HCT116 (cell line): Measurements from ENCODE around the gene ZBED1. TPM values are rescaled to one million over a fixed set of nuclear protein-coding genes. Genes with fewer than 3 reads are reported as not detected.

ENCODE experiments used
- ATAC-seq: fragments of 200-7000 bp; cut with Tn5 transposase; 2 replicates; pipeline ENCODE4 v1.9.1; 2020; ENCODE audit warnings: mild to moderate bottlenecking, moderate library complexity
- BruUV-seq: library from RNA; stranded (reverse); fragments of 400-500 nt; replicated peaks from 2 replicates; lab custom pipeline; 2021; lab: Mats Ljungman, UMichigan
- CTCF ChIA-PET: fragments of 300-600 bp; sonication (Branson Sonifier 250); formaldehyde crosslinking; loops from one replicate; lab custom pipeline; 2021; ENCODE audit warnings: antibody characterized with exemption; lab: Charles Lee
- POLR2A ChIA-PET: fragments of 300-600, 350-600 bp; sonication (Branson Sonifier 250); formaldehyde crosslinking; loops from one replicate; lab custom pipeline; 2021; ENCODE audit warnings: antibody characterized with exemption; lab: Charles Lee
- RAD21 ChIA-PET, 2 experiments: fragments of 300-600 bp; sonication (Branson Sonifier 250); formaldehyde crosslinking; loops; one replicate each; lab custom pipeline; 2023; ENCODE audit warnings: low total read pairs in 2 of 2; ENCODE audit not compliant: uncharacterized antibody in 2 of 2, unreplicated experiment in 2 of 2, low non-redundant PET in 1 of 2; lab: Charles Lee
- DNase-seq: peaks from one replicate; pipeline ENCODE4 v3.0.0-alpha.2; 2010; ENCODE audit warnings: low read depth, low spot score
- H2AFZ ChIP-seq: fragments of 200-600 bp; shearing (Covaris generic), sonication (generic); 2 replicates; pipeline ENCODE4 v1.6.1; 2017; ENCODE audit warnings: low read depth, mixed run types, mixed read lengths, antibody characterized with exemption, low read length; ENCODE audit not compliant: poor library complexity, severe bottlenecking
- H3K27ac ChIP-seq: 2 replicates; pipeline ENCODE4 v1.5.1; 2012; ENCODE audit warnings: low read depth, low read length
- H3K27me3 ChIP-seq: fragments of 200-600 bp; sonication (generic); 2 replicates; pipeline ENCODE4 v1.6.1; 2016; ENCODE audit warnings: mixed run types, low read length, mixed read lengths; ENCODE audit not compliant: insufficient read depth
- H3K36me3 ChIP-seq, 2 experiments: fragments of 200-500 bp in 1 of 2; fragments of 200-600 bp in 1 of 2; sonication (Bioruptor generic) in 1 of 2; sonication (generic) in 1 of 2; 2 replicates each; pipeline versions ENCODE4 v1.5.1 to v1.6.1; 2014 to 2016; ENCODE audit warnings: low read length in 2 of 2, inconsistent platforms in 1 of 2, mixed read lengths in 1 of 2, mixed run types in 1 of 2; ENCODE audit not compliant: insufficient read depth in 2 of 2, control insufficient read depth in 1 of 2
- H3K4me1 ChIP-seq, 2 experiments: fragments of 200-600 bp in 1 of 2; sonication (generic) in 1 of 2; 2 replicates each; pipeline versions ENCODE4 v1.5.1 to v1.6.1; 2012 to 2017; ENCODE audit warnings: low read length in 2 of 2, inconsistent platforms in 1 of 2, mild to moderate bottlenecking in 1 of 2, mixed read lengths in 1 of 2, mixed run types in 1 of 2, moderate library complexity in 1 of 2; ENCODE audit not compliant: insufficient read depth in 2 of 2, control insufficient read depth in 1 of 2
- H3K4me2 ChIP-seq: fragments of 200-600 bp; sonication (generic); 2 replicates; pipeline ENCODE4 v1.6.1; 2017; ENCODE audit warnings: mixed run types, low read length, mixed read lengths
- H3K4me3 ChIP-seq, 2 experiments: fragments of 200-600 bp in 1 of 2; sonication (generic) in 1 of 2; replicated peaks in 1 of 2; 2 replicates each; pipeline ENCODE4 v1.5.1; 2011 to 2016; ENCODE audit warnings: low read length in 2 of 2, control low read depth in 1 of 2, low read depth in 1 of 2, mild to moderate bottlenecking in 1 of 2, mixed read lengths in 1 of 2, mixed run types in 1 of 2
- H3K79me2 ChIP-seq: fragments of 200-600 bp; sonication (generic); 2 replicates; pipeline ENCODE4 v1.6.1; 2017; ENCODE audit warnings: mild to moderate bottlenecking, mixed run types, low read length, moderate library complexity, mixed read lengths; ENCODE audit not compliant: insufficient read depth
- H3K9ac ChIP-seq: fragments of 200-600 bp; sonication (generic); 2 replicates; pipeline ENCODE4 v1.6.1; 2016; ENCODE audit warnings: low read length, mixed read lengths
- H3K9me2 ChIP-seq: fragments of 200-600 bp; sonication (generic), shearing (Covaris generic); 2 replicates; pipeline ENCODE4 v1.6.1; 2017; ENCODE audit warnings: mixed run types, mild to moderate bottlenecking, moderate library complexity; ENCODE audit not compliant: insufficient read depth
- H3K9me3 ChIP-seq, 2 experiments: fragments of 200-500 bp in 1 of 2; fragments of 200-600 bp in 1 of 2; sonication (Bioruptor generic) in 1 of 2; sonication (generic) in 1 of 2; 2 replicates each; pipeline ENCODE4 v1.6.1; 2014 to 2017; ENCODE audit warnings: low read length in 2 of 2, mixed read lengths in 2 of 2, inconsistent platforms in 1 of 2, low read depth in 1 of 2, mild to moderate bottlenecking in 1 of 2, mixed run types in 1 of 2, moderate library complexity in 1 of 2; ENCODE audit not compliant: control insufficient read depth in 1 of 2, insufficient read depth in 1 of 2
- H4K20me1 ChIP-seq: fragments of 200-600 bp; sonication (generic), shearing (Covaris generic); 2 replicates; pipeline ENCODE4 v1.6.1; 2017; ENCODE audit warnings: mixed run types, mild to moderate bottlenecking, moderate library complexity; ENCODE audit not compliant: insufficient read depth
- ATF3 ChIP-seq: IDR thresholded peaks from 2 replicates; pipeline ENCODE4 v1.6.1; 2012
- CBX3 ChIP-seq: IDR thresholded peaks from 2 replicates; pipeline ENCODE4 v1.6.1; 2012; ENCODE audit warnings: low read depth
- CTCF ChIP-seq, 3 experiments: fragments of 200-600 bp in 1 of 3; sonication (generic) in 1 of 3; IDR thresholded peaks in 2 of 3; conservative IDR thresholded peaks in 1 of 3; 2 replicates each; pipeline ENCODE4 v1.5.1; 2012 to 2017; ENCODE audit warnings: low read depth in 2 of 3, low read length in 2 of 3, antibody characterized with exemption in 1 of 3, borderline replicate concordance in 1 of 3, control low read depth in 1 of 3, mild to moderate bottlenecking in 1 of 3, mixed read lengths in 1 of 3, mixed run types in 1 of 3, moderate library complexity in 1 of 3; ENCODE audit not compliant: insufficient read depth in 1 of 3
- ELF1 ChIP-seq: IDR thresholded peaks from 2 replicates; pipeline ENCODE4 v1.6.1; 2012; ENCODE audit warnings: low read depth, borderline replicate concordance
- EZH2 ChIP-seq: fragments of 200-600 bp; sonication (generic); IDR thresholded peaks from 2 replicates; pipeline ENCODE4 v1.6.1; 2017; ENCODE audit warnings: antibody characterized with exemption, mixed run types
- EZH2phosphoT487 ChIP-seq: fragments of 200-600 bp; IDR thresholded peaks from 2 replicates; pipeline ENCODE4 v1.6.1; 2018; ENCODE audit warnings: antibody characterized with exemption, borderline replicate concordance
- FOSL1 ChIP-seq: IDR thresholded peaks from 2 replicates; pipeline ENCODE4 v1.6.1; 2012; ENCODE audit warnings: low read depth
- JUND ChIP-seq: IDR thresholded peaks from 2 replicates; pipeline ENCODE4 v1.6.1; 2012
- MAX ChIP-seq: IDR thresholded peaks from 2 replicates; pipeline ENCODE4 v1.6.1; 2012
- RAD21 ChIP-seq: IDR thresholded peaks from 2 replicates; pipeline ENCODE4 v1.6.1; 2012; ENCODE audit warnings: low read depth, mild to moderate bottlenecking
- YY1 ChIP-seq: IDR thresholded peaks from 2 replicates; pipeline ENCODE4 v1.6.1; 2011; ENCODE audit warnings: low read length, low read depth, moderate library complexity, mild to moderate bottlenecking; ENCODE audit not compliant: insufficient replicate concordance; ENCODE audit errors: extremely low read depth
- ZFX ChIP-seq: fragments of 450-650 bp; IDR thresholded peaks from 2 replicates; pipeline ENCODE4 v1.6.1; 2017
- ZNF274 ChIP-seq: fragments of 200-500 bp; sonication (Bioruptor generic); IDR thresholded peaks from 2 replicates; pipeline ENCODE4 v1.6.1; 2014; ENCODE audit warnings: mild to moderate bottlenecking, low read depth, low read length, inconsistent platforms
- intact Hi-C: fragments of 100-400 bp; cut with micrococcal nuclease; formaldehyde crosslinking; loops from 2 replicates; pipeline ENCODE4 v1.10.0; 2022
- total RNA-seq: library from RNA; stranded (reverse); gene quantifications from one replicate; pipeline ENCODE4 v1.2.1, GENCODE V29; 2021; ENCODE audit not compliant: unreplicated experiment

Gene ZBED1
- total RNA-seq, 1 experiment from 2014 or later, result 21.0 TPM

DNA sequence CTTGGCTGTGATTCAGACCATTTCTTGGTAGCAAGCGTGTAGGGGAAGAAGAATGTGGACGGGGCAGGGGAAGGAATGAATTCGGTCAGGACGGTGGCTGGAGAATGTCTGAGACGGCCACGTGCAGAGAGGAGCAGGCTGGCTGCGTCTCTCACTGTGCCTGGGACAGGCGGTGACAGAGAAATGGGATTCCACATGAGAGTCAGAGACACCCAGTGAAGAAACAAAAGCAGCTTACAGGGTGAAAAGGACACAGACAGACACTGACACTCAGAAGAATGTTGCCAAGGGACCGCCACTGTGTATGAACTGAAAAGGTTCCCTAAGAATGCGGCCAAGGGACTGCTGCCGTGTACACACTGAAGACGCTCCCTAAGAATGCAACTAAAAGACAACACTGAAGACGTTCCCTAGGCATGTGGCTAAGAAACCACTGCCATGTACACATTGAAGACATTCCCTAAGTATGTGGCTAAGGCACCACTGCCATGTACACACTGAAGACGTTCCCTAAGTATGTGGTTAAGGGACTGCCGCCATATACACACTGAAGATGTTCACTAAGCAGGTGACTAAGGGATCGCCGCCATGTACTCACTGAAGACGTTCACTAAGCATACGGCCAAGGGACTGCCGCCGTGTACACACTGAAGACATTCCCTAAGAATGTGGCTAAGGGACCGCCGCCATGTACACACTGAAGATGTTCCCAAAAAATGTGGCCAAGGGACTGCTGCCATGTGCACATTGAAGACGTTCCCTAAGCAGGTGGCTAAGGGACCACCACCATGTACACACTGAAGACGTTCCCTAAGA is 49.1 kb downstream of the ZBED1 start:
- BruUV-seq, result no TSS peak
- Histone ChIP-seq H3K9me2 (no peaks in the 10 kb centered on the region), H3K4me2 (peak overlapping the region; percentile 76), H3K27me3 (no peaks in the 10 kb centered on the region), H3K4me3 (peak overlapping the region; percentile 25 to 50), H2AFZ (peak overlapping the region; percentile 35), H3K27ac (peak overlapping the region; percentile 93), H3K9ac (peak overlapping the region; percentile 62), H3K79me2 (peaks cover 24% of the 10 kb centered on the region; the same call in 1 of the 2 replicates), H3K9me3 (no peaks in the 10 kb centered on the region), H3K4me1 (peaks cover 12 to 50% of the 10 kb centered on the region in 2 experiments), H3K36me3 (no peaks in the 10 kb centered on the region), H4K20me1 (no peaks in the 10 kb centered on the region)
- no peak for TF ChIP-seq CTCF (IDR thresholded peaks at IDR 0.05 in 2 of 3, conservative IDR thresholded peaks at IDR 0.05 in 1 of 3; ENCODE audit: borderline replicate concordance in 1 of 3, insufficient read depth in 1 of 3, low read depth in 2 of 3, low read length in 2 of 3)
- peak; percentile 76 for TF ChIP-seq YY1
- intact Hi-C loops, result loop anchor here (1.0 to 5.0 kb wide), 3 partner anchors 13 to 804 kb away; no protein-coding TSS in a partner anchor
- ATAC-seq (peak; percentile 72), DNase-seq (peak; percentile 93)
- RAD21 ChIA-PET, result no interaction called here
- POLR2A ChIA-PET, result no interaction called here
- CTCF ChIA-PET, result no interaction called here

GRCh38 chrX:2450681-2451080 is 50.1 kb downstream of the ZBED1 start:
- Histone ChIP-seq H3K36me3 (no peaks in the 10 kb centered on the region), H2AFZ (no peak overlapping the region), H3K9me2 (no peaks in the 10 kb centered on the region), H3K4me2 (peak overlapping the region; percentile 76), H3K27me3 (no peaks in the 10 kb centered on the region), H3K9me3 (no peaks in the 10 kb centered on the region), H4K20me1 (no peaks in the 10 kb centered on the region), H3K9ac (0 out of 2 replicates have a peak overlapping the region, but pooled peaks have one; percentile 62), H3K4me3 (no peak overlapping the region; a peak in 1 of 4 replicates), H3K79me2 (peaks cover 20% of the 10 kb centered on the region; the same call in 1 of the 2 replicates), H3K4me1 (peaks cover 3 to 50% of the 10 kb centered on the region in 2 experiments), H3K27ac (peak overlapping the region; percentile 93; the same call in 1 of the 2 replicates)
- no TSS peak for BruUV-seq
- ATAC-seq (no peak), DNase-seq (no peak)
- POLR2A ChIA-PET, result no interaction called here
- intact Hi-C loops, result loop anchor here (5.0 kb wide), 1 partner anchor 803 kb away; no protein-coding TSS in a partner anchor
- CTCF ChIA-PET, result no interaction called here
- RAD21 ChIA-PET, result no interaction called here
- no peak for TF ChIP-seq EZH2phosphoT487
- TF ChIP-seq ZNF274, result no peak
- TF ChIP-seq FOSL1, result no peak
- TF ChIP-seq YY1, result no peak
- no peak for TF ChIP-seq ATF3
- TF ChIP-seq CTCF (IDR thresholded peaks at IDR 0.05 in 2 of 3, conservative IDR thresholded peaks at IDR 0.05 in 1 of 3; ENCODE audit: borderline replicate concordance in 1 of 3, insufficient read depth in 1 of 3, low read depth in 2 of 3, low read length in 2 of 3), result no peak
- TF ChIP-seq EZH2, result no peak
- no peak for TF ChIP-seq JUND
- TF ChIP-seq CBX3, result no peak
- TF ChIP-seq RAD21, result no peak
- no peak for TF ChIP-seq ZFX
- no peak for TF ChIP-seq ELF1
- no peak for TF ChIP-seq MAX
